Activated CD8-positive, alpha-beta memory T cell treated with anti-CD3 and anti-CD28 coated beads, Interleukin-2, amount 50 U/mL, for 24 hours (primary cell): ENCODE measurements around the gene PLCL2.
"Not testable (repeated sequence)": the region's sequence is repeated elsewhere in the genome, so short reads cannot be mapped to it uniquely, and the experiment has no call there.

Experiments
- DNase-seq: peaks from one replicate; pipeline ENCODE4 v3.0.0-alpha.2; 2020; ENCODE audit errors: extremely low read depth

PLCL2 gene

DNA sequence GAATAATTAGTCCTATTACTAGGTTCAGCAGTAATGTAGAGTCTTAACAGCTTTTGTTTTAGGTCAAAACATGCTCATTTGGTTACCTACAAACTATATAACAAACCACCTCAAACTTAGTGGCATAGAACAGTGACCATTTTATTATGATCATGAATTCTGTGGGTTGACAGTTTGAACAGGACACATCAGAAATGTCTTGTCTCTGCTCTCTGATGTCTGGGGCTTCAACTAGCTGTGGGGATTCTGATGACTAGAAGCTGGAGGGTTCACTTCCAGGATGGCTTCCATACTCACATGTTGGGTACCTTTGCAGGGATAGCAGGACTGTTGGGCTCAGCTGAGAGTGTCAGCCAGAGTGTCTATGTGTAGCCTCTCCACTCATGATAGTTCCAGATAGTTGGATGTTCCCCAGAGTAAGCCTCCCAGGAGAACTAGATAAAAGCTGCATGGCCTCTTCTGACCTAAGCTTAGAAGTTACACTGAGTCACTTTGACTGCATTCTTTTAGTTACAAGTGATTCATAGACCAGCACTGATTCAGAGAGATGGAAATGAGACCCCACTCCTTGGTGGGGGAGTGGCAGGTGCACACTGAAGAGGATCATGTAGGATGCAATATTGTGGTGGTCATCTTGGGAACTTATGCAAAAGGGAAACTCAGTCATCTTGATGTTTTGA lies 32.6 kb downstream of the PLCL2 start:
- no peak for DNase-seq

DNA sequence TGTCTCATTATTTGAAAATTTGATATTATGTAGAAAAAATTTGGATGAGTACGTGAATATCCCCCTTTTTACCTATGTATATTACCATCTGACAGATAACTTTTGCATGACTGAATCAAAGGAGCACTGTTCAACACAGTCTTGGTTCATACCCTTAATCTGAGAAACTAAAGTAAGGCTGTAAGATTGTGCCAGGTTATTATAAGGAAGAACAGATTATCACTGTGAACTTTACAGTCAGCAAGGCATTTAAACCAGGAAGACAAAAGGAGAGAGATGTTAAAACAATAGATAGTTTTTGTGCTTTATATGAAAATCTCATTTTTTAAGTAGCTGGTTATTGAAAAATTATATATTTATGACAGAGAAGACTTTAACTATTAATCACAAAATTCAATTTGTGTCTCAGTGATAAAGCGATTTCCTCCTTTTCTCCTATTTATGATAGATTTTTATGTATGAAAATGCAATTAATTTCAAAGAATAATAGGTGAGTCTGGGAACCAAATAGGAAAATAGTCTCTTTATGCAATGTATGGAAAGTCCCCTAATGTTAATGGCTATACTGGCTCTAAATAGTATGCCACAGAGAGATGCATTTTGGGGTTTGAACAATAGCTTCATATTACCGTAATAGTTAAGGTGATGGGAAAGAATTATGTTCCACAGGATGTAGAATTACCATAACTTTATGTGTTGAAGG lies 33.4 kb downstream of the PLCL2 start:
- DNase-seq, result no peak

GRCh38 chr3:16918683-16919025 lies 33.9 kb downstream of the PLCL2 start:
- DNase-seq, result no peak

DNA sequence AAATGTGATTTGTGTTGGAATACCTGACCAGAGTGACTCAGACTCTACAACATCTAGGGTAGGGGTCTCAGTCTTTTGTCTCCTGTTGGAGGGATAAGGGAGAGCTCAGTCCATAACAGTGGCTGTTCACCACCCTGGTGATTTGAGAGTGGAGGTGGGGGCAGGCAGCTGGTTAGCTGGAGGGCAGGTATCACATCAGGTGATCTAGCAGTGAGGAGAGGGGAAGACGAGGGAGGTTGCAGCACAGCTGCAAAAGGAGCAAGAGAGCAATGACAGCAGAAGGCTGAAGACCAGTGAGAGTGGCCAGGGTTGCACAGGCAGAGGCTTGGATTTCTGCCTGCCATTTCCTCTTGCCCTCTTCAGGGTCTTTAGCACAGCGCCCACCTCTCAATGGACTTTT lies 38.4 kb downstream of the PLCL2 start:
- DNase-seq, result no peak

DNA sequence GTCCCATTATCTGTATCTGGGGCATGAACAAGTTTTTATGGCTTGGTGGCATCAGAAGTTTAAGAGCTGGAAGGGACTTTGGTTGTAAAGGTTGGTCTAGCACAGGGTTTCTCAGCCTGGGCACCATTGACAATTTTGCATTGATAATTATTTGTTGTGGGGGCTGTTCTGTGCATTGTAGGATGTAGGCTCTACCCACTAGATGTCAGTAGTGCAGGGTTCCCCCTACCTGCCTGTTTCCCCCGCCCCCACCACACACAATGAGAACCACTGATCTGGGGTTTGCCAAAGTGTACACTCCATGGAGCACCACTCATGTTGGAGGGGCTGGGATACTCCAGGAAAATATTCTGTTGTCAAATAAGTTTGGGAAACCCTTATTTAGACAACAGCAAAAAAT lies 42.7 kb downstream of the PLCL2 start:
- no peak for DNase-seq

- DNase-seq, result no peak
These were observed 43.8 kb downstream of the PLCL2 start for GRCh38 chr3:16928386-16929132.

- no peak for DNase-seq
These were observed 44.6 kb downstream of the PLCL2 start for GRCh38 chr3:16929311-16929710.

GRCh38 chr3:16932877-16933276 lies 48.1 kb downstream of the PLCL2 start:
- no peak for DNase-seq

DNA sequence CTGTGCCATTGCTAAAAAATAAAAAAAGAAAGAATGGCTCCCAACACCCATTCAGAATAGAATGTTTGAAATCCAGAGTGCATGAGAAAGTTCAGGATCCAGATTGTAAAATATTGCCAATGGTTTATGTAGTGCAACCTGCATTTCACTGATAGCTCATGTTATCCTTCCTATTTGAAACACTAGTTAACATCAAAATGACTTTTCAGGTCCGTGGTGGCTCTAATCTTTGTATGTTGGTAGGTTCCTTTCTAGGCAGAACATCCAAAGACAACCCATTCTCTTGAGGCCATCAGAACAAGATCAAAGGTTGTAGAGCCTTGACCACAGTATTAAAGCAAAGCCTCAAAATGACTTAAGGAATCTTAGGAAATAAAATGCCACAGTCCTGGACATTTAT lies 51.0 kb downstream of the PLCL2 start:
- DNase-seq, result no peak

GRCh38 chr3:16936233-16936632 lies 51.5 kb downstream of the PLCL2 start:
- no peak for DNase-seq

DNA sequence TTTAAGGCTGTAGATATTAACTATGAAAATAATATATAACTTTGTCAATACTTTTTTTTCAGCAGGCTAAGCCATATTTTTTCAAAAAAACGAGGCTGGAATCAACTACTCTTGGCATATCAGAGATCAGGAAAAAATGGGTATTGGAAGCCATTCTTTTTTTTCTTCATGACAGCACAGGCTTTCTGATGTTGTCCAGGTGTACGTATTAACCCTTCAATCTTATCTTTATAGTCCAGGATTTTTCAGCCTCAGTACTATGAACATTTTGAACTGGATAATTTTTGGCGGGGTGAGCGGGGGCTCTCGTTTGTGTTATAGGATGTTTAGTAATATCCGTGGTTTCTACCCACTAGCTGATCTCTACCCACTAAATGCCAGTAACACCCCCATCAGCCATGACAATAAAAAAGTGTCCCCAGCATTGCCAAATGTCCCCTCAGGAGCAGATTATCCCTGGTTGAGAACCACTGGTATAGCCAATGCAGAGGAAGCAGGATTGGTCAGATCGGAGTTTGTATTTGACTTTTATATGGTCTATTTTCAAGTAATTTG lies 52.0 kb downstream of the PLCL2 start:
- DNase-seq, result no peak

DNA sequence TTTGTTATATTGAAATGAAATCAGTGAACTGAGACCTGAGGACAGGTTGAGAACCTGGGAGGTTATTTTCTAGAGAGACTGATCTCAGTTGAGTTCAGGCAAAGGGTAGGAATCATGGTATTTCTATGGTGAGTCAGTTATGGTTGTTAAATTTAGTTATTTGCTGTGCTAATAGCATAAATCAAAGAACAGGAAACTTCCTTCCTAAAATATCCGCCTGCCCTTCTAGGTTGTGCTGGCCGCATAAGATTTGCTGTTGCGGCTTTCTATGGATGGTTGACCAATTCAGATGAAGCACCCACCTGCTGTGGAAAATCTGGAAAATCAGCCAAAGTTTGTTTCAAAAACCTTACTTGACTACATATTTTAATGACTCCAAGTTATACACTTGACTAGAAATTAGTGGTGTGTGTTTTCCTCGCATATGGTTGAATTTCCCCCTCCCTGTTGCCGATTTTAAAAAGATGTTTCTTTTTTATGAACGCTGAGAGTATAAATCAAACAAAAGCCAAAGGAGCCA lies 52.6 kb downstream of the PLCL2 start:
- no peak for DNase-seq

- no peak for DNase-seq
These were observed 56.3 kb downstream of the PLCL2 start for GRCh38 chr3:16940769-16941700.

DNA sequence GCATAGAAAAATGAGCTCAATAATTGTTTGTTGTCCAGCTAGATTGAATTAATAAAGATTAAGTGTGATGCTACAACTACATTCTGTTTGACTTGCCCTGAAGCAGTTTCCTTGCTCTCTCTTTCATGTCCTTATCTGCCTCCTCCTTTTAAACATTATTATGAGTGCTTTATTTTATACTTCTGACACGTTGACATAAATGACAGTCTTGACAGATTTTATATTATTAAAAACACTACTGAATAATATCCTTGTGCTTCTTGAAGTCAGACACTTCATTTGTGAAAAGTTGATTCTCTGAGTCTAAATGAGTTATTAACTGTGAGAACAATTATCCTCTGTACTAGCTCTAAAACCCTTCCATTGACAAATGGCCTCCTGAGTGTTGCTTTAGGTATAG lies 58.2 kb downstream of the PLCL2 start:
- DNase-seq, result no peak

GRCh38 chr3:16943857-16944256 lies 59.1 kb downstream of the PLCL2 start:
- DNase-seq, result no peak

- no peak for DNase-seq
These were observed 59.6 kb downstream of the PLCL2 start for GRCh38 chr3:16944356-16944755.

DNA sequence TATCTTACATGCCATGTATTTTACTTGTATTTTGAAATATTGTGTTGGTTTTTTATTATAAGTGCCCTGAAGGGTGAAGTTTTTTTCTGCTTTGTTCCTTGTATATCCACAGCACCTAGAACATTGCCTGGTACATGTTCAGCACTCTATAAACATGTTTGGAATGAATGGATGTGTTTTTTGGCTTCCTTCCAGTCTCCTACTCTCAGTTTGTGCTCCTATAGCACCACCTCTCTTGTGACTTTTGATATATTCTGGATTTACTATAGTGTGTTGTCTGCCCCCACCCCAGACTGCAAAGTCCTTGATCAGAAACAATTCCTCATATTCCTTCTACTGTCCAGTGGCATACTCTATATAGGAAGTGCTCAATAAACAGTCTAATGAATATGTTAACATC lies 60.6 kb downstream of the PLCL2 start:
- no peak for DNase-seq

DNA sequence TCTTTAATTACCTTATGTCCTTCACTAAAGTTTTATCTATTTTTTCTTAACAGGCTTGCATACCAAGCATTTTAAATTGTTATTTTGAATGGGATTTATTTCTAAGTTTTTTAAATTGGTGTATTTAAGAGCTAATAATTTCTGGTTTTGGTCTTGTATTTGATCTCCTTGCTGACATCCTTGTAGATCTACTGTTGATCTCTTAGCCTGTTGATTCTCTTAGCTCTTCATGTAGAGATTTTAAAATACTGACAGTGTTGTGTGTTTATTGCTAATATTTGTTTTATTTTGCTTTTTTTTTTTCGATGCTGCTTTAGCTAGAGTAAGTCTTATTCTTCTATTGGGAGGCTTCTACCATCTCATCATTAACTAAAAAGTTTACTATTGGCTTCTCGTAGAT lies 65.5 kb downstream of the PLCL2 start:
- no peak for DNase-seq

GRCh38 chr3:16950845-16951244 lies 66.1 kb downstream of the PLCL2 start:
- DNase-seq, result no peak

- DNase-seq, result not testable (repeated sequence)
These were observed 73.1 kb downstream of the PLCL2 start for GRCh38 chr3:16957852-16958251.

DNA sequence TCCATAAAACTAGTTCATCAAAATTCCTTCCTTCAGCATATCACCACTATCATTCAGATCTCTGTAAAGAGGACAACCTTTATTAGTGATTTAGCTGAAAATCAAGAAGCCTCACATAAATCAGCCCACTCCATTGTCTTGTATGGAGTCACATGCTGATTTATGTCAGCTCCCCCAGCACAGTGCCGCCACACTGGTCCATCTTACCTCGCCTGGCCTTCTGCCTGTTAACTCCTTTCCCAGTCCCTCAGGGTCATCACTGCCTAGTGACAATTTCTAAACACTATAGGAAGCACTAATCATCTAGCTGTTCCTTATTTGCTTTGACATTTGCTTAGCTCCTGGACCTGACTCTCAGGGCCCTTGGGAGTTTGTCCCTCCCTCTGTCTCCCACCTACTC lies 75.4 kb downstream of the PLCL2 start:
- no peak for DNase-seq
